ENCODE measurements around the gene PCDHA1.
"Not testable (repeated sequence)": the region's sequence is repeated elsewhere in the genome, so short reads cannot be mapped to it uniquely, and the experiment has no call there.

- not testable (repeated sequence) for TF ChIP-seq CTCF (conservative IDR thresholded peaks at IDR 0.05; ENCODE audit: low read length); EZH2phosphoT487 (IDR thresholded peaks at IDR 0.05; ENCODE audit: borderline replicate concordance)
Observed at GRCh38 chr5:140787849-140788504, 2.0 kb downstream of the PCDHA1 start.

Data from Loucy (cell line).